GM18498 (cell line): ENCODE measurements around the gene ANKRD26.

ENCODE experiments used
- ATAC-seq: cut with Tn5 transposase; IDR thresholded peaks from one replicate; pipeline ENCODE4 v1.9.1; 2021; ENCODE audit warnings: mild to moderate bottlenecking, moderate library complexity; ENCODE audit not compliant: unreplicated experiment

ANKRD26 gene

DNA sequence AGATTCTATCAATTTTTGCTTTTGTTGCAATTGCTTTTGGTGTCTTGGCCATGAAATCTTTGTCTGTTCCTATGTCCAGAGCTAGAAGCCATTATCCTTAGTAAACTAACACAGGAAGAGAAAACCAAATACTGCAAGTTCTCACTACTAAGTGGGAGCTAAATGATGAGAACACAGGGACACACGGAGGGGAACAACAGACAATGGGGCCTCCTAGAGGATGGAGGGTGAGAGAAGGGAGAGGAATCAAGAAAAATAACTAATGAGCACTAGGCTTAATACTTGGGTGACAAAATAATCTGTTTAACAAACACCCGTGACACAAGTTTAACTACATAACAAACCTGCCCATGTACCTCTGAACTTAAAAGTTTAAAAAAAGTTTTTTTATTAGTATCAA lies 78.2 kb downstream of the ANKRD26 start:
- no peak for ATAC-seq

GRCh38 chr10:27020243-27020642 lies 80.1 kb downstream of the ANKRD26 start:
- no peak for ATAC-seq

- ATAC-seq = no peak
These were observed 80.5 kb downstream of the ANKRD26 start for GRCh38 chr10:27019827-27020226.

GRCh38 chr10:26997610-26998009 lies 102.7 kb downstream of the ANKRD26 start:
- ATAC-seq = no peak

GRCh38 chr10:26994743-26995142 lies 105.6 kb downstream of the ANKRD26 start:
- no peak for ATAC-seq

DNA sequence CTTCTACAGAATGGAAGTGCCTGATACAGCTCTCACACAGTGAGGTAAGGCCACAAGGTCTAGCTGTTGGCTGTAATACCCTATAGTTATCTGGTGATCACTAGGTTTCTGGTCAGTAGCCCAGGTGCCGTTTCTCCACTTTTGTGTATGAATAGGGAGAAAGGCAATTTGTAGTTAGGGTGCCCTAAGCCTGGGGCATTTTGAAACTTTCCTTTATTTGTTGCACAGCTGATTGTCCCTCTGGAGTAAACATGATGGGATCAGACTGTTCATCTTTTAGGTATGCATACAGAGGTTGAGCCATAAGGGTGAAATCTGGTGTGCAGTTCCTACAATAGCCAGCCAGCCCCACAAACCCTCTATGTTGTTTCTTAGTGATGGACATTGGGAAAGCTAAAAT lies 112.4 kb downstream of the ANKRD26 start:
- no peak for ATAC-seq

GRCh38 chr10:26983156-26983555 lies 117.1 kb downstream of the ANKRD26 start:
- no peak for ATAC-seq

DNA sequence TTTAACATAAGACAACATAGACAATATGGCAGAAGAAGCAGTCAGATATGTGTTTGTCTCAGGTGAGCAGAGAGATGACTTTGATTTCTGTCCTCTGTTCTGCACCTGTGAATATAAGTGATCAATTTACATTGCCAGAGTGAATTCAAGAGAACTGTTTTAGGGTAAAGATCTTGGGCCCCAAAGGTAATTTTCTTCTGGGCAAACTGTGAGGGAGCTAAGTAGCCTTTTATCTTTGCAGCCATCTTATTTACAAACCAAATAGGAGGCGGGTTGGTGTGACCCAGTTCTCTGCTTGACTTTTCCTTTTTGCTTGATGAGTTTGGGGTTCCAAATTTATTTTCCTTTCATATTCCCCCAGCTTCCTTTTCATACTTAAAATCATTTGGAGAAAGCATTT lies 118.2 kb downstream of the ANKRD26 start:
- no peak for ATAC-seq

DNA sequence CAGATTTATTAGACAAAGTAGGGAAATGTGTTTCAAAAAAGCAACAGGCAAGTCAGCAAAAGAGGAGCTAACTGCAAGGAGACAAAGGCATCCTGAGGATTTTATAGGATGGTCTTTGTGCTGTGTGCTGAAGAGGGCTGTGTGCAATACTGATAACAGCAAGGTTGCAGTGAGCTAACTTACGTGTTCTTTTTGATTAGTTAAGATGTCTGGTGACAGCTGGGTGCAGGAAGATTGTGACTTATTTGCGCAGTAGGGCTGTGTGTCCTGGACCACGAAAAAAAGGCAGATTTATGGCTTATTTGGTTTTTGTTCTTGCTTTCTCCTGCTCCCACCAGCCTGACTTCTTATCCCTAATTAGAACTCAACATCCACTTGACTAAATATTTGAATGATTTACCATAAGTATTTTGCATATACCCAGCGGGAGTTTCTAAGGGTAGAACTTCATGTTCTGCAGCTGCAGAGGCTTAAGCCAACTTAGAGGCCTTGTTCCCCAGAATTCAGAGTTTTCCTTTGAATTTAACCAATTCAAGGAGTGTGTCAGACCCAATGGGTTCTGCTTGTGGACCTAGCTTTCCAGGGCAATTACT lies 119.0 kb downstream of the ANKRD26 start:
- ATAC-seq = no peak

DNA sequence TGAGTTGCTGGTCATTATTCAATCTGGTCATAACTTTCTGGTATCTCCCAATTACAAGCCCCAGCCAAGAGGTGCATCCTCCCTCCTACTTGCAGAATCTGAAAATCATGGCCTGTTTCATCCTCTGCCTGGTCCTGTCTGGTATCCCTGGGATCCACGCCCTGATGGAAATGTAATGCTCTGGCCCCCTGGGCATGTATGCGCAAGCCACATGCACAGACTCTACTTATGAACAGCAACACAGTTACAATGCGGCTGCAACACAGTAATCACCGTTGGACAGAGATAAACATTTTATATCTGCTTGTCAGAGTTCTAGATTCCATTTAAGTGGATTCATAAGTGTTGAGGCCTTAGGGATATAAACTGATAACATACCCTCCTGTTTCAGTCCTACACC lies 121.8 kb downstream of the ANKRD26 start:
- ATAC-seq = no peak

GRCh38 chr10:26977635-26978034 lies 122.7 kb downstream of the ANKRD26 start:
- no peak for ATAC-seq

- ATAC-seq = no peak
These were observed 129.6 kb downstream of the ANKRD26 start for GRCh38 chr10:26970667-26971066.

DNA sequence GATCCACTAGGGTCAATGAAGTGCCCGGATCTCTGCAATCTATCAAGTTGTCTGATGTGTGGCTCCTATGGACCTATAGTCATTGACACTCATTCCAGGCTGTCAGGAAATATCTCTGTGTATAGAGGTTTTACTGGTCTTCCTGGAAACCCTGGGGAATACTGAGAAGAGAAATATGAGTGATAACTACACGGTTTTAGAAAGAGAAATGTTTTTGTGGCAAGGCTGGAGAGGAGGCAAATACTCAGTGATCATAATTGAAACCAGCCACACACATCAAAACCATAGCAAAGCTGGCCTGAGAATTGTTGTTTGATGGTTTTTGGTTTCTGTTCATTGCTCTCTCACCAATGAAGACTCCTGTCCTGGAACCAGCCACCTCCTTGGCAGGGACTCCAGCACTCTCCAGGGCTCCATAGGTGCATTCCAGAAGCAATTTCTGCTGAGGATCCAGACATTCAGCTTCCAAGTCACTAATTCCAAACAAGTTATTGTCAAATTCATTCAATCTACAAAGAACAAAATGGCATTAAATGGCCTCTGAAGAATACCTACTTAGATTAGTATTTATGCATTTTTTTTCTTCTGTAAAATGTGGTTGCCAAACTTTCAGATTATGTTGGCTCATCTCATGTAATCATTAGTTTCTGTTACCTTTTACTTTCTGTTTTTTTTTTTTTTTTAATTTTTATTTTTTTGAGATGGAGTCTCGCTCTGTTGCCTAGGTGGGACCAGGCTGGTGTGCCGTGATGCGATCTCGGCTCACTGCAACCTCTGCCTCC lies 131.0 kb downstream of the ANKRD26 start:
- ATAC-seq = peak; percentile 89

- ATAC-seq = no peak
These were observed 137.5 kb downstream of the ANKRD26 start for GRCh38 chr10:26962835-26963234.

GRCh38 chr10:26960308-26960707 lies 140.0 kb downstream of the ANKRD26 start:
- ATAC-seq = no peak

GRCh38 chr10:26959841-26960240 lies 140.5 kb downstream of the ANKRD26 start:
- no peak for ATAC-seq
